IPS DF 4.7 (cell line): ENCODE data around the gene PNMA8C.

ENCODE experiments used
- DNase-seq: peaks from one replicate; pipeline ENCODE4 v3.0.0-alpha.2; 2013; ENCODE audit warnings: low spot score; ENCODE audit errors: extremely low read depth

The PNMA8C gene

GRCh38 chr19:46428239-46429135 is at the start of gene PNMA8C:
TSS of gene PNMA8C (minus strand) at chr19:46428936. CDS start at chr19:46428359, 577 bp downstream.
- DNase-seq: no peak

GRCh38 chr19:46475986-46476385 is 47.2 kb upstream of the PNMA8C start:
- no peak for DNase-seq

- DNase-seq: no peak
Measured at GRCh38 chr19:46474211-46474610, 45.5 kb upstream of the PNMA8C start.

GRCh38 chr19:46472592-46472991 is 43.9 kb upstream of the PNMA8C start:
- DNase-seq: no peak

GRCh38 chr19:46471811-46472543 is 43.2 kb upstream of the PNMA8C start:
- DNase-seq: no peak

GRCh38 chr19:46471116-46471733 is 42.5 kb upstream of the PNMA8C start, which contains the start of gene PNMA8A:
TSS of gene PNMA8A (minus strand) at chr19:46471563. CDS start at chr19:46471035, 528 bp downstream.
- DNase-seq: no peak

GRCh38 chr19:46470376-46470775 is 41.6 kb upstream of the PNMA8C start:
- no peak for DNase-seq

GRCh38 chr19:46469541-46470185 is 40.9 kb upstream of the PNMA8C start:
- no peak for DNase-seq

- DNase-seq: no peak
Measured at GRCh38 chr19:46466536-46467196, 37.9 kb upstream of the PNMA8C start.

- DNase-seq: no peak
Measured at GRCh38 chr19:46463516-46463915, 34.8 kb upstream of the PNMA8C start.

- DNase-seq: no peak
Measured at GRCh38 chr19:46461537-46461936, 32.8 kb upstream of the PNMA8C start.

GRCh38 chr19:46460981-46461380 is 32.2 kb upstream of the PNMA8C start:
- DNase-seq: no peak

- no peak for DNase-seq
Measured at GRCh38 chr19:46460055-46460454, 31.3 kb upstream of the PNMA8C start.

- DNase-seq: no peak
Measured at GRCh38 chr19:46456930-46457329, 28.2 kb upstream of the PNMA8C start.

- no peak for DNase-seq
Measured at GRCh38 chr19:46454244-46454643, 25.5 kb upstream of the PNMA8C start.

- DNase-seq: no peak
Measured at GRCh38 chr19:46453661-46454060, 24.9 kb upstream of the PNMA8C start.

- DNase-seq: no peak
Measured at GRCh38 chr19:46452186-46452585, 23.4 kb upstream of the PNMA8C start.

GRCh38 chr19:46451352-46451751 is 22.6 kb upstream of the PNMA8C start:
- DNase-seq: no peak

GRCh38 chr19:46450737-46451136 is 22.0 kb upstream of the PNMA8C start:
- no peak for DNase-seq

GRCh38 chr19:46449228-46449627 is 20.5 kb upstream of the PNMA8C start:
- no peak for DNase-seq

- no peak for DNase-seq
Measured at GRCh38 chr19:46448601-46449000, 19.9 kb upstream of the PNMA8C start.
